ENCODE measurements around the gene SNRNP200.

DNA sequence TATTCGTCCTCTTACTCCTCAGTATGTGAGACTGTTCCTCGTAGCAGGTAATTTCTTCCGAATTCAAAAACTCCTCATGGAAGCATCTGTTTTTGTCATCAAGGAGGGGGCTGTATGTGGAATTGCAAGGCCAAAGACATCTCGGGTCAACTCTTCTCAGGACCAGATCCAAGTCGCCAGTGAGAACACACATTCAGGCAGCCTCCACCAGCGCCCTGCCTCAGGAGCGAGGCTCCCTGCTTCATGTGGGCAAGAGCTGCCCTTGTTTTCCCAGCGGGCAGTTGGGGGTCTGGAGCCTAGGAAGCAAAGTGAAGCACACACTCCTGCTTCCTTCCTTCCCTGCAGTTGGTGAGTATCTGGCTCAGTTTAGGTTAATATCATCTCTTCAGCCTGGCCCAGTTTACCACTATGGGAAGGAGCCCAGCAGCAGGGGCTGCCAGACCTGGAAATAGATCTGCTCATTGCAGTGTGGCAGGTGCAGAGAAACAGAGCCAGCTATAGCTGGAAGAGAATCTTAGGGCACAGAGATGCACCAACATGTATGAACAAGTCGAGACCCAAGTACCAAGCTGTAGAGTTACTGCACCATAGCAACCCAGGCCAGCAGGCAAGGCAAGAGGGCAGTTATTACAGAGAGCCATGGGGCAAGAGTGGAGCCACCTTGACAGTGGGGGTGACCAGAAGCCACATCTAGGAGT lies 64.9 kb downstream of the SNRNP200 start:
- no peak for TF ChIP-seq EZH2 (IDR thresholded peaks at IDR 0.05; ENCODE audit: insufficient read depth, low read length)
- TF ChIP-seq, protein P1, sequence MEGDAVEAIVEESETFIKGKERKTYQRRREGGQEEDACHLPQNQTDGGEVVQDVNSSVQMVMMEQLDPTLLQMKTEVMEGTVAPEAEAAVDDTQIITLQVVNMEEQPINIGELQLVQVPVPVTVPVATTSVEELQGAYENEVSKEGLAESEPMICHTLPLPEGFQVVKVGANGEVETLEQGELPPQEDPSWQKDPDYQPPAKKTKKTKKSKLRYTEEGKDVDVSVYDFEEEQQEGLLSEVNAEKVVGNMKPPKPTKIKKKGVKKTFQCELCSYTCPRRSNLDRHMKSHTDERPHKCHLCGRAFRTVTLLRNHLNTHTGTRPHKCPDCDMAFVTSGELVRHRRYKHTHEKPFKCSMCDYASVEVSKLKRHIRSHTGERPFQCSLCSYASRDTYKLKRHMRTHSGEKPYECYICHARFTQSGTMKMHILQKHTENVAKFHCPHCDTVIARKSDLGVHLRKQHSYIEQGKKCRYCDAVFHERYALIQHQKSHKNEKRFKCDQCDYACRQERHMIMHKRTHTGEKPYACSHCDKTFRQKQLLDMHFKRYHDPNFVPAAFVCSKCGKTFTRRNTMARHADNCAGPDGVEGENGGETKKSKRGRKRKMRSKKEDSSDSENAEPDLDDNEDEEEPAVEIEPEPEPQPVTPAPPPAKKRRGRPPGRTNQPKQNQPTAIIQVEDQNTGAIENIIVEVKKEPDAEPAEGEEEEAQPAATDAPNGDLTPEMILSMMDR (IDR thresholded peaks at IDR 0.05; ENCODE audit: insufficient read depth, low read depth, low read length), result no peak

All from astrocyte (in vitro differentiated cells and primary cell).